HG03060 (cell line): Measurements from ENCODE around the gene ZNF607.
"Not testable (repeated sequence)": the region's sequence is repeated elsewhere in the genome, so short reads cannot be mapped to it uniquely, and the experiment has no call there.

Experiments
- ATAC-seq: cut with Tn5 transposase; IDR thresholded peaks from one replicate; pipeline ENCODE4 v1.9.1; 2021; ENCODE audit warnings: low read depth, moderate number of reproducible peaks; ENCODE audit not compliant: unreplicated experiment

ZNF607 gene

DNA sequence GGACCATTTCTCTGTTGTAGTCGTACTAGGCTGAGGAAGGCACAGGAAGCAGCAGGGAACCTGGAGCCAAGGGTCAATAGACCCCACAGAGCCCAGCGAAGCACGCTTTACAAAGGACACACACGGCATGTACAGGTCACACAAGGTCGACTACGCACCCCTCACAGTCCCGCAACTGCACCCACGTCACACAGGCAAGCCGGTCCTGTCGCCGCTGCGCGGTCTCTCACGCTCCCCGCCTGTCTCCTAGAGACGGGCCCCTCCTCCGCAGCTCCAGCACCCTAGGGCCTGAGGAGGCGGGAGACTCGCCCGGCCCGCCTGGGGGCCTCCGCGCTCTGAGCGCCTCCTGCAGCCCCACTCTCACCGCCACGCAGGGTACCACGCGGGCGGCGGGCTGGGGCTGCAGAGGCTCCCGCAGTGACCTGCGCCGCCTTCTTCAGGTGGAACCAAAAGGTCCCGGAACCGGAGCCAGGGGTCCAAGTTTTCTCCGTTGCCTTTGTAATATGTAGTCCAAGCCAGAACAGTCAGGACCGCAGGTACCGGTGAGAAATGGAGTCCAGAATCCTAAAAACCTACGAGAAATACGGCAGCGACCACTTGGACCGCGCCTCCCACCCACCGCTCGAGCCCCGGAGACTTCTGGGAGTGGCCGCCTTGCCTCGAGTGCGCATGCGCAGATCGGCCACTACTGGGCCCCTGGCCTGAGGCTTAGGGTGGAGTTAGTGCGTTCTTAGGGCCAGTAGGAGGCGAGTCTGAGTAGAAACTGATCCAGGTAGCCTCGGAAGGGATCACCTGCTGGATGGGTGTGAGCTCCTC is at the start of gene ZNF607:
Gene ZNF607 (minus strand): TSS at position 651 of the 816 bp plus-strand sequence. CDS start 8,143 bp downstream, outside the sequence.
- ATAC-seq: peak; percentile 75

GRCh38 chr19:37763488-37763887 is 43.9 kb upstream of the ZNF607 start:
- no peak for ATAC-seq

GRCh38 chr19:37757683-37758082 is 38.1 kb upstream of the ZNF607 start:
- ATAC-seq: not testable (repeated sequence)

DNA sequence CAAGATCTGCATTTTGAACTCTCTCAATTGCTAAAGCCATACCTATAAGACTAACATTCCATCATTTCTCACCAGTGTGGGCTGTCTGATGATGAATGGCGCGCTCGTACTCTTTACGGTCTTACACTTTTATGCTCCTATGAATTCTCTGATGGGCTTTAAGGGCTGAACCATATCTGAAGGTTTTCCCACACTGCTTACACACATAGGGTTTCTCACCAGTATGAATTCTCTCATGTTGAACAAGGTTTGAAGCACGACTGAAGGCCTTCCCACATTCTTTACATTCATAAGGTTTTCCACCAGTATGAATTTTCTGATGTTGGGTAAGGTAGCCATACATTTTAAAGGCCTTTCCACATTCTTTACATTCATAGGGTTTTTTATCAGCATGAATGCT is 18.8 kb upstream of the ZNF607 start:
- ATAC-seq: no peak

DNA sequence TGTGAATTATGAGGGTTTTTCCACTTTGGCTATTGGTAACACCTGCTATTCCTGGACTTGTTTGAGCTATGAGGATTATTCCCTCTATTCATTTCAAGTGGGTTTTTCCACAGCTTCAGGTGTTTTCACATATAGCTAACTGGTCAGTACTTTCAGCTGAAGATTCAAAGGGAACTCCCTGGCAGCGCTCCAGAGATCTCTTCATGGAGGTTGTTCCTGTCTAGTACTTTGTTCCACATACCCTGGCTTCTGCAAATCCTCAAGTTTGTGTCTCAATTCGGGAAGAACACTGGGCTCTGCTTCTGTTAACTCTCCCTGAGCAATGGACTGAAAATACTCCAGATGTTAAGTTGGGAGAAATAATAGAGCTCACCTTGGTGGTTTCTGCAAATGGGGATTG is 5.6 kb upstream of the ZNF607 start:
- ATAC-seq: no peak

- no peak for ATAC-seq
These were observed 335 bp upstream of the ZNF607 start for GRCh38 chr19:37719927-37720265.

DNA sequence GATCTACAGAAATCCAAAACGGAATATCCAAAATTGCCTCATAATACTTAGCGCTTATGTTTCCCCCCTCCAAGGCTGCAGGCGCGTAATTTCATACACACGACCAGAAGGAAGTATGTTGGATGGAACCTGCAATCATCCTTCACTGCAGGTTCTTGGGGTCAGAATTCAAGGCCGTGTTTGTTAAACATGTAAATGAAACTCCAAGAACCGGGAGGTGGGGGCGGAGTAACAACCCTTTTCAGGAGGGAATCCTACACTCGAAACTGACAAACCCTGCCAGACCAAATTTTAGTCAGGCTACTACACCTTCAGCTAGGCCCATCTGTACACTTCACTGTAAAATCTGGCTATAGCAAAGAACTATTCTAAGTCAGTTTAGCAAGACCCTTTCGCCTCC is 1.3 kb downstream of the ZNF607 start:
- ATAC-seq: no peak

- no peak for ATAC-seq
These were observed 3.4 kb downstream of the ZNF607 start for GRCh38 chr19:37716140-37716539.

- ATAC-seq: no peak
These were observed 13.4 kb downstream of the ZNF607 start for GRCh38 chr19:37706052-37706605.

- no peak for ATAC-seq
These were observed 20.5 kb downstream of the ZNF607 start for GRCh38 chr19:37699057-37699456.

- ATAC-seq: no peak
These were observed 21.3 kb downstream of the ZNF607 start for GRCh38 chr19:37698216-37698615.

DNA sequence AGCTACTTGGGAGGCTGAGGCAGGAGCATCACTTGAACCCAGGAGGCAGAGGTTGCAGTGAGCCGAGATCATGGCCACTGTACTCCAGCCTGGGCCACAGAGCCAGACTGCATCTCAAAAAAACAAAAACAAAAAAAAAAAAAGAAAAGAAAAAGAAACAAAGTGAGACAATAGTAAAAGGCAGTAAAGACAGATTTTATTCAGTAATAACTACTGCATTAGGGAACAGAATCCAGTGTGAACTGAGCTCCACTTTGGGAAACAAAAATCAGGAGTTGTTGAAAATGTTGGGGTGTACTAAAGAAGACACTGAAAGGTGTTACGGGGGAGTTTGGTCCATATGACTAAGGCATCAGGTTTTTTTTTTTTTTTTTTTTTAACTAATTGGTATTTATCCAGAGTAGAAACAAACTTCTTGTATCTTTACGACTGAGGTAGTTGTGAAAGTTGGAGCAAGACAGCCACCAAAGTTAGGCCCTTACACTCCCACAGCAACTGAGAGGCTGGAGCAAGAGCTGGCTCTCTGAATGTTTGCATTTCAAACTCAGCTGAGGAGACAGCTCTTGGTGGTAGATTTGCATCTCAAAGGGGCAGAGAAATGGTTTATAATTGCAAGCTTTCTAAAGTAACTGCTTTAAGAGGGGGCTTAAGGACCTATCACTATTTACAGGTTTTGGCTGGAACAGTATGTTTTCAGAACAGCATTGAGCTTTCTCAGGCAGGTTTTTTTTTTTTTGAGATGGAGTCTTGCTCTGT is 24.2 kb downstream of the ZNF607 start:
- ATAC-seq: no peak

- ATAC-seq: no peak
These were observed 26.5 kb downstream of the ZNF607 start for GRCh38 chr19:37692956-37693620.

DNA sequence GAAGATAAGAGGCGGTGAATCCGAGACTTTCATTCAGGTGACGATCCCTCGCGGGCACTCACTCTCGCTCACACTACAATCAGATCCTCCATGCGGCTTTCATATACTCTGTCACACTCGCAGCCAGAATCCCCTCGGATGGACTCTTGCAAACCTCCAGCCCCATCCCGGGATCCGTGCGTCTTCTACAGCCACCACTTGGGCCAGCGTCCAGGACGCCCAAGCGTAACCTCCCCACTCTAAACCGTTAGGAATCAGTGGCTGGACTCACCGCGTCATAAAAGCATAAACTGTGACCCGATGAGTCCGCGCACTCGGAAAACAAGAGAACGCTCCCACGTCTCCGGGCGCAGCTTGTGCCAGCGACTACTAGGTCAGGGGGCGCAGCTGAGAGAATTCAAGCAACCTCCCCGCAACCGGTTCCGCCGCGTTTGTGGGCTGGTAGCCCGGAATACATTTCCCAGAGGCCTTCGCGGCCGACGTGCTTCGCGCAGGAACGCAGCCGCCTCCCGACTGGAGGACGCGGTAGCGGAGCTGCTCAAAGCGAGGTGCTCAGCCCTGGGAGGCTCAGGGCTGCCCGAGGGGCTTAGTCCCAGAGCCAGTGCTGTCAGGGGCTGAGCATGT is 27.6 kb downstream of the ZNF607 start:
- no peak for ATAC-seq

- ATAC-seq: no peak
These were observed 36.0 kb downstream of the ZNF607 start for GRCh38 chr19:37683520-37683919.

GRCh38 chr19:37669450-37669914 is 50.1 kb downstream of the ZNF607 start:
- no peak for ATAC-seq

DNA sequence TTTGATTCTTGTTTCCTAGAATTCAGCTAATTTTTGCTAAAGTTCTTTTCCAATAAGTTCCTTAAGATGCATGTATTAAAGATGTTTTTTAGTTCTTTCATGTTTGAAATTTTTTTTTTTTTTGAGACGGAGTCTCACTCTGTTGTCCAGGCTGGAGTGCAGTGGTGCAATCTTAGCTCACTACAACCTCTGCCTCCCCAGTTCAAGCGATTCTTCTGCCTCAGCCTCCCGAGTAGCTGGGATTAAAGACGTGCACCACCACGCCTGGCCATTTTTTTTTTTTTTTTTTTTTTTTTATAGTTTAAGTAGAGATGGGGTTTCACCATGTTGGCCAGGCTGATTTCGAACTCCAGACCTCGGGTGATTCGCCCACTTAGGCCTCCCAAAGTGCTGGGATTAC is 62.4 kb downstream of the ZNF607 start:
- ATAC-seq: not testable (repeated sequence)

DNA sequence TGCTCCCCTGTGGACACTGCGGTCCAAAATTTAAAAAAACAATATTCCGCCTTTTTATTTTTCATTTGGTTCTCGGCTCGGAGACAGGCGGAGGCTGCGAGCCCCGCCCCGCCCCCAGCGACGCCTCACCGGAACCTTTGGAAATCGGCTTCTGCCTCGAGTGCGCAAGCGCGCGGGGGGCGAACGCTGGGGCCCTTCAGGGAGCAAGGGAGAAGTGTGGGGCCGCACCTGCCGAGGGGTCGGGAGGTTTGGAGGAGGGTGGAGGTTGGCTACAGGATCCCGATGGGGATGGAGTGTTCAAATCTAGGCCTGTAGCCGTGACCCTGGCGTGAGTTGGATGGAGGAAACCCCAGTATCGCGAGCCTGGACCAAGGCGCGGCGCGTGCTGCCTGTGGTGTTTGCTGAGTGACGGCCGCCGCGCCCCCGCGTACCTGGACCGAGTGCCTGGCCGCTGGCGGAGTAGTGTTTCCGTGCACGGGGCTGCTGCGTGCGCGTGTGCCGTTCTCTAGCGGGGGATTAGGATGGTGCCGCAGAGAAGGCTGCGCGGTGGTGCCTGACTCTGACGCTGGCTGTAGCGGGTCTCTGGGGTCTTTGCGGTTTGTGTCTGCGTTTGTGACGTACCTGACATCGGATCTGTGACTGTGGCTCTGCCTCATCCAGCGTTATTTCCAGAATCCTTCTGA is 63.7 kb downstream of the ZNF607 start:
- peak; percentile 36 for ATAC-seq

- ATAC-seq: peak; percentile 33
These were observed 64.3 kb downstream of the ZNF607 start, which contains the start of gene ZFP30 for GRCh38 chr19:37655301-37655688. TSS of gene ZFP30 (minus strand) at chr19:37655465. CDS start at chr19:37647822, 7,643 bp downstream.
